Sigmoid colon (tissue), 4 donors: Measurements from ENCODE around the gene RAMP1.

Source experiments
- CTCF ChIP-seq, 4 experiments: fragments of 450-650 bp in 3 of 4; fragments of 200-600 bp in 1 of 4; IDR thresholded peaks; one replicate each; pipeline ENCODE4 v1.5.1; 2016 to 2019; ENCODE audit warnings: antibody characterized with exemption in 4 of 4, mild to moderate bottlenecking in 3 of 4, moderate library complexity in 2 of 4
- POLR2A ChIP-seq, 2 donors: fragments of 450-650 bp; IDR thresholded peaks; one replicate each; pipeline ENCODE4 v1.6.1; 2016; ENCODE audit warnings: antibody characterized with exemption in 2 of 2, mild to moderate bottlenecking in 2 of 2, moderate library complexity in 2 of 2
- POLR2AphosphoS5 ChIP-seq, 4 donors: sonication (generic); formaldehyde crosslinking; IDR thresholded peaks; one replicate each; pipeline ENCODE4 v1.6.1; 2017; ENCODE audit warnings: antibody characterized with exemption in 4 of 4

GRCh38 chr2:237907144-237907543, 47.7 kb downstream of the RAMP1 start:
- TF ChIP-seq POLR2AphosphoS5 (IDR thresholded peaks at IDR 0.05) (no peak), CTCF (IDR thresholded peaks at IDR 0.05) (no peak), POLR2A (IDR thresholded peaks at IDR 0.05) (no peak)
